ENCODE measurements around the gene RNH1. TPM values are rescaled to one million over a fixed set of nuclear protein-coding genes. Genes with fewer than 3 reads are reported as not detected.

The RNH1 gene
- total RNA-seq, 4 donors from 2014 or later = 138 to 197 (median 159) TPM

- ATAC-seq = no peak
- Histone ChIP-seq H3K27me3 (peaks cover 10 to 15% (median 13%) of the 10 kb centered on the region in 3 donors), H3K36me3 (no peaks in the 10 kb centered on the region), H3K27ac (no peak overlapping the region), H3K9me3 (no peaks in the 10 kb centered on the region), H3K4me3 (no peak overlapping the region), H3K4me1 (peaks cover 20 to 22% of the 10 kb centered on the region in 2 donors)
- intact Hi-C loops (cut with DNase I; ENCODE audit: low total_unique reads) (loop anchor here (10.0 kb wide), 1 partner anchor 242 kb away; the partner anchor contains the start of genes BET1L and RIC8A), in situ Hi-C loops (cut with MboI; ENCODE audit: low sequenced_read_pairs in 4 of 4) (no loop called here)
- DNase-seq = no peak
- no peak for TF ChIP-seq CTCF (IDR thresholded peaks at IDR 0.05 in 4 of 5, conservative IDR thresholded peaks at IDR 0.05 in 1 of 5)
- no peak for TF ChIP-seq POLR2A (IDR thresholded peaks at IDR 0.05)
Observed at GRCh38 chr11:446891-447290, 60.2 kb downstream of the RNH1 start.

- in situ Hi-C loops (cut with MboI; ENCODE audit: low sequenced_read_pairs in 4 of 4) (no loop called here), intact Hi-C loops (cut with DNase I; ENCODE audit: low total_unique reads) (loop anchor here (10.0 kb wide), 1 partner anchor 241 kb away; the partner anchor contains the start of genes BET1L and RIC8A)
- no peaks in the 10 kb centered on the region for H3K36me3 ChIP-seq
- no peak overlapping the region for H3K27ac ChIP-seq
- TF ChIP-seq CTCF (IDR thresholded peaks at IDR 0.05 in 4 of 5, conservative IDR thresholded peaks at IDR 0.05 in 1 of 5) = no peak
- TF ChIP-seq POLR2A (IDR thresholded peaks at IDR 0.05) = no peak
- peaks cover 17 to 25% (median 22%) of the 10 kb centered on the region in 3 donors for H3K27me3 ChIP-seq
- H3K9me3 ChIP-seq = no peaks in the 10 kb centered on the region
- no peak overlapping the region for H3K4me3 ChIP-seq
- ATAC-seq (no peak), DNase-seq (no peak)
- H3K4me1 ChIP-seq = peaks cover 14 to 16% of the 10 kb centered on the region in 2 donors
Observed at GRCh38 chr11:445765-446588, 61.1 kb downstream of the RNH1 start.

Other genes with a start within 250 kb of the RNH1 start
- gene NLRP6, start 228.8 kb downstream of the RNH1 start, total RNA-seq = under 1 TPM in 1 of 4 donors, not detected in 3; 0.09 TPM
- 1 to 10 TPM in 3 of 4 donors, under 1 TPM in 1; 0.98 to 3.4 (median 2.7) TPM for gene PGGHG, start 218.1 kb downstream of the RNH1 start, total RNA-seq
- not detected for gene IFITM5, start 207.7 kb downstream of the RNH1 start, total RNA-seq
- 10 to 100 TPM; 37.8 to 80.9 (median 44.9) TPM for gene IFITM2, start 199.4 kb downstream of the RNH1 start, total RNA-seq
- gene IFITM1, start 193.2 kb downstream of the RNH1 start, total RNA-seq = 100 to 1,000 TPM in 1 of 4 donors, 10 to 100 TPM in 3; 47.8 to 103 (median 80.5) TPM
- gene IFITM3, start 186.4 kb downstream of the RNH1 start, total RNA-seq = 10 to 100 TPM; 46.3 to 83.6 (median 63.2) TPM
- not detected for gene B4GALNT4, start 137.7 kb downstream of the RNH1 start, total RNA-seq
- gene PKP3, start 113.0 kb downstream of the RNH1 start, total RNA-seq = 1 to 10 TPM in 1 of 4 donors, under 1 TPM in 1, not detected in 2; 0.55 to 1.3 TPM
- gene SIGIRR, start 92.2 kb downstream of the RNH1 start, total RNA-seq = 10 to 100 TPM in 3 of 4 donors, 1 to 10 TPM in 1; 4.2 to 21.6 (median 11.9) TPM
- under 1 TPM in 2 of 4 donors, not detected in 2; 0.23 to 0.41 TPM for gene ANO9, start 65.2 kb downstream of the RNH1 start, total RNA-seq
- 10 to 100 TPM; 21.7 to 31.5 (median 23.7) TPM for gene PTDSS2, start 57.0 kb downstream of the RNH1 start, total RNA-seq
- 10 to 100 TPM; 17.1 to 50.0 (median 37.6) TPM for gene HRAS, start 28.3 kb upstream of the RNH1 start, total RNA-seq
- gene LRRC56, start 30.3 kb upstream of the RNH1 start, total RNA-seq = under 1 TPM in 2 of 4 donors, not detected in 2; 0.29 to 0.36 TPM
- 1 to 10 TPM in 1 of 4 donors, under 1 TPM in 1, not detected in 2; 0.13 to 1.5 TPM for gene LMNTD2, start 53.5 kb upstream of the RNH1 start, total RNA-seq
- gene RASSF7, start 53.7 kb upstream of the RNH1 start, total RNA-seq = 1 to 10 TPM in 1 of 4 donors, under 1 TPM in 3; 0.56 to 2.4 (median 0.70) TPM
- gene PHRF1, start 69.2 kb upstream of the RNH1 start, total RNA-seq = 10 to 100 TPM in 3 of 4 donors, 1 to 10 TPM in 1; 9.2 to 22.6 (median 20.8) TPM
- gene IRF7, start 108.7 kb upstream of the RNH1 start, total RNA-seq = 10 to 100 TPM; 15.5 to 37.1 (median 26.3) TPM
- 1 to 10 TPM in 1 of 4 donors, under 1 TPM in 1, not detected in 2; 0.95 to 1.8 TPM for gene CDHR5, start 117.7 kb upstream of the RNH1 start, total RNA-seq
- not detected for gene SCT, start 119.9 kb upstream of the RNH1 start, total RNA-seq
- gene DRD4, start 130.0 kb upstream of the RNH1 start, total RNA-seq = not detected
- gene DEAF1, start 188.0 kb upstream of the RNH1 start, total RNA-seq = 10 to 100 TPM; 14.8 to 42.4 (median 25.2) TPM
- 10 to 100 TPM in 3 of 4 donors, 1 to 10 TPM in 1; 3.2 to 22.3 (median 14.3) TPM for gene TMEM80, start 188.6 kb upstream of the RNH1 start, total RNA-seq
- gene EPS8L2, start 199.0 kb upstream of the RNH1 start, total RNA-seq = 1 to 10 TPM in 3 of 4 donors, under 1 TPM in 1; 0.42 to 3.3 (median 1.8) TPM
- gene TALDO1, start 240.2 kb upstream of the RNH1 start, total RNA-seq = 100 to 1,000 TPM in 3 of 4 donors, 10 to 100 TPM in 1; 98.6 to 167 (median 153) TPM